ENCODE measurements around the gene NR1H2.

- TF ChIP-seq CTCF (IDR thresholded peaks at IDR 0.05; ENCODE audit: insufficient read depth, low read length) (no peak), GABPA (IDR thresholded peaks at IDR 0.05; ENCODE audit: low read depth) (no peak), POLR2AphosphoS5 (IDR thresholded peaks at IDR 0.05; ENCODE audit: low read depth) (no peak), REST (IDR thresholded peaks at IDR 0.05; ENCODE audit: insufficient replicate concordance, low read depth) (no peak), SPI1 (IDR thresholded peaks at IDR 0.05; ENCODE audit: borderline replicate concordance, low read depth) (no peak)
These were observed 11.6 kb downstream of the NR1H2 start for GRCh38 chr19:50387868-50388245.

Data from HL-60 (cell line).